ENCODE measurements around the gene TANGO6. TPM values are rescaled to one million over a fixed set of nuclear protein-coding genes. Genes with fewer than 3 reads are reported as not detected.

Gene TANGO6
- total and polyA plus RNA-seq, 9 donors = 4.7 to 27.8 (median 15.5) TPM

DNA sequence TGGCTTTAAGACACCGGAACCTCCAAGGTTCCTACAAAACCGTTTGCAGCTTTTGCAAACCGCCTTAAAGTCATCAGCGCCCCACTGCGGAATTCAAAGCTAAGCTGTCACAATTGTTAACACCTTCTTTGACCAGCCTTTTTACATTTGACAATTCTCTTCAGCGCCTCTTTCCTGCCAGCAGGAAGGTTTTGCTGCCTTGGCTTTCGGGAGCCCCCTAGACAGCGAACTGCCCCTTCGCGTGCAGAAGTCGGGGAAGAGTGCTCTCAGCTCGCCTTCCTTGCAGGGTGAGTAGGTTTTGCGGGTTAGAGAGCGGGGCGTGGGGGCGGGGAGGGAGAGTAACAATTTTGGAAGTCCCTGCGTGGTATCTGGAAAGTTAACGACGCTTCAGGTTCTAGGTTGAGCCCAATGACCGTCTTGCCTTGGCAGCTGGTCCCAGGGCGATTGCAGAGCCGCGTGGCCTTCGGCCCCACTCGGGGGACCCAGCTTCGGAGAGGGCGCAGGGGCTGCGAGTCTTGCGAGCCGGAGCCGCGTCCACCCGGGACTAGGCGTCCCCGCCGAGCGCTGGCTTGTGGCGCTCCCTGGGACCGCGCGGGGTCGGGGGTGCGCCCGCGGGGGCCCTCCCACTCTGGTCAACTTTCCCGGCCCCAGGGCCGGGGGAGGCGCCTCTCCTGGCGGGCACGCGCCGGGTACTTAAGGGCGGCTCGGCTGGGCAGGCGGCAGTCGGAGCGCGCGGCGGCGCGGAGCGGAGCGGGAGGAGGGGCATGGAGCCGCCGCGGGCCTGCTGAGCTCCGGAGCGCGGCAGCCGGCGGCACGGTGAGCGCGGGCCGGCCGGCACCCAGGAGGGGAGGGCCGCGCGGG lies 262.4 kb downstream of the TANGO6 start, which contains the start of gene HAS3:
Gene HAS3 (plus strand): TSS at position 153 of the 861 bp plus-strand sequence. CDS start 3,743 bp downstream, outside the sequence.
- Histone ChIP-seq H3K4me3 (peak within 1 kb of the TSS; percentile 40), H3K27me3 (no peaks in the 10 kb centered on the region), H3K27ac (no peak within 1 kb of the TSS), H3K4me1 (ENCODE audit: insufficient read depth) (peaks cover 12% of the 10 kb centered on the region), H3K9me3 (no peaks in the 10 kb centered on the region), H3K36me3 (no peaks in the 10 kb centered on the region)
- intact Hi-C loops (cut with DNase I) = loop anchor here in 2 of 4 donors (5.0 to 10.0 kb wide), 2 partner anchors 131 to 258 kb away; no protein-coding TSS in a partner anchor
- TF ChIP-seq, protein P1, sequence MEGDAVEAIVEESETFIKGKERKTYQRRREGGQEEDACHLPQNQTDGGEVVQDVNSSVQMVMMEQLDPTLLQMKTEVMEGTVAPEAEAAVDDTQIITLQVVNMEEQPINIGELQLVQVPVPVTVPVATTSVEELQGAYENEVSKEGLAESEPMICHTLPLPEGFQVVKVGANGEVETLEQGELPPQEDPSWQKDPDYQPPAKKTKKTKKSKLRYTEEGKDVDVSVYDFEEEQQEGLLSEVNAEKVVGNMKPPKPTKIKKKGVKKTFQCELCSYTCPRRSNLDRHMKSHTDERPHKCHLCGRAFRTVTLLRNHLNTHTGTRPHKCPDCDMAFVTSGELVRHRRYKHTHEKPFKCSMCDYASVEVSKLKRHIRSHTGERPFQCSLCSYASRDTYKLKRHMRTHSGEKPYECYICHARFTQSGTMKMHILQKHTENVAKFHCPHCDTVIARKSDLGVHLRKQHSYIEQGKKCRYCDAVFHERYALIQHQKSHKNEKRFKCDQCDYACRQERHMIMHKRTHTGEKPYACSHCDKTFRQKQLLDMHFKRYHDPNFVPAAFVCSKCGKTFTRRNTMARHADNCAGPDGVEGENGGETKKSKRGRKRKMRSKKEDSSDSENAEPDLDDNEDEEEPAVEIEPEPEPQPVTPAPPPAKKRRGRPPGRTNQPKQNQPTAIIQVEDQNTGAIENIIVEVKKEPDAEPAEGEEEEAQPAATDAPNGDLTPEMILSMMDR (IDR thresholded peaks at IDR 0.05) = no peak
- TF ChIP-seq POLR2A (IDR thresholded peaks at IDR 0.05) (no peak), EP300 (IDR thresholded peaks at IDR 0.05) (no peak)
- peak in 3 of 5 donors; percentile 41 to 65 (median 51) for DNase-seq
- 1 to 2% (median 1%) methylated on average over 48 to 79 of the region's 80 CpGs for WGBS, 3 donors

DNA sequence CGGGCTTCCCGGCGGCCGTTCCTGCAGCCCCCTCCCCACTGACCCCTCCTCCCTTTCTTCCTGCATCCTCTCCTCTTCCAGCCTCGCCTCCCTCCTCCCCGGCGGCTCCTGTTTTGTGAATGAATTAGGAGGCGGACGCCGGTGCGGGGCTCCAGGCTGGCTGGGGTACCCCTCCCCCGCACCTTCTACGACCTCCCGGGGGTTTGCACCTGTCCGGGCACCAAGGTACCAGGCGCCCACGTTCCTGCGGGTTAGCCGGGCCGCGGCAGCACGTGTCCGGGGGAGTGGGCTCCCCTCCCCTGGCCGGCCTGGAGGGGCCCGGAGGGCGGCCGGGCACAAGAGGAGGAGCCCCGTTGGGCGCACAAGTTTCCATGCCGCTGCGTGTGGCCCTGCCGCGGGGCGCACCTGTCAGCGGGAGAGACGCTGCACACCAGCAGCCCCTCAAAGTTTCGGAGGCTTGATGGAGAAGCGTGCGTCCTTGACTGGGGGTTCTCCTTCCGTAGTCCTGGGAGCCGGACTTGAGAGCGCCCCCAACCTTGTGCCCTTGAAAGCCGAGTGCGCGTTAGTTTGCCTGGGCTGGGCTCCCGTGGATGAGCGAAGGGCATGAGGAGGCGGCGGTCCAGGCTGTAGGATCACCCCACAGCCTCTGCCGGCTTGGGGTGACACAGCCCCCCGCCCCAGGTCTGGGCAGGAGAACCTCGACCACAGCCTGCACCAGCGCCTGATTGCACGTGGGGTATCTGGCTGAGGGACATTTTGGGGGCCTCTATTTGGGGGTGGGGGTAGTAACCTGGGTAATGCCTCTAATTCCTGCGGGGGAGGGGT lies 263.4 kb downstream of the TANGO6 start:
- H3K36me3 ChIP-seq = no peaks in the 10 kb centered on the region
- TF ChIP-seq POLR2A (IDR thresholded peaks at IDR 0.05) = no peak
- no peak for TF ChIP-seq EP300 (IDR thresholded peaks at IDR 0.05)
- TF ChIP-seq, protein P1 (IDR thresholded peaks at IDR 0.05) = no peak
- H3K27ac ChIP-seq = no peak overlapping the region
- WGBS, 3 donors = 1 to 2% (median 1%) methylated on average over 50 to 55 of the region's 55 CpGs
- peak in 1 of 5 donors; percentile 33 for DNase-seq
- H3K27me3 ChIP-seq = no peaks in the 10 kb centered on the region
- intact Hi-C loops (cut with DNase I) = loop anchor here in 2 of 4 donors (5.0 to 10.0 kb wide), 2 partner anchors 132 to 259 kb away; no protein-coding TSS in a partner anchor
- H3K4me1 ChIP-seq (ENCODE audit: insufficient read depth) = peaks cover 12% of the 10 kb centered on the region
- no peaks in the 10 kb centered on the region for H3K9me3 ChIP-seq
- peak overlapping the region; percentile 40 for H3K4me3 ChIP-seq

DNA sequence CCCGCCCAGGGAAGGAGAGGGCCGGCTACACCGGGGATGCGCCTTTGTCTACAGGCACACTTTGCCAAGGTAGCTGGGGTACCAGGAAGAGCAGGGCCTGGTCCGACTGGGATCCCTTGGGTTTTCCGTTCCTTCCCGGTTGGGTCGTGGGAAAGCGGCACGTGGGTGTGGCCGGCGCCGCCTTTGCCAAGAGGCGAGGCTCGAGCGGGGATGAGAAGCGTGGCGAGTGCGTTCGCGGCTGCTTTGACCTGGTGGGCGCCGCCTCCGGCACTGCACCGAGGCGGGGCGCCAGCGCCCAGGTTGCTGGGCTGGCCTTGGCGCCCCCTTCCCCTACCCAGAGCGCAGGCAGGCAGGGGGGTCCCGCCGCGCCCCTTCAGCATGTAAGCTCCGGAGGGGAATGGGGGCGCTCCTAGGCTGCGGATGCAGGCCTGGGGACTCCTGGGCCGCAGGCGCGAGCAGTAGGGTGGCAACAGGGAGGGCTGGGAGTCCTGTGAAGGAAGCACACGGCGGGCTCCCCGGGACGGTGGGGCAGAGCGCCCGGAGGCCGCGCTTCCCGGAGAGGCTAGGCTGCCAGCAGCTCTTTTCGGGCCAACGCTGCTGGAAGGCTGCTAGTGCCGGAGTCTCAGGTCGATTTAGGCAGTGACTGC lies 264.1 kb downstream of the TANGO6 start:
- peak in 2 of 5 donors; percentile 35 to 60 for DNase-seq
- WGBS, 3 donors = 0 to 2% (median 1%) methylated on average over 41 to 52 of the region's 52 CpGs

More for the DNA sequence above, 264.1 kb downstream of the TANGO6 start:
- TF ChIP-seq, protein P1 (IDR thresholded peaks at IDR 0.05) = no peak
- TF ChIP-seq EP300 (IDR thresholded peaks at IDR 0.05) = no peak
- TF ChIP-seq POLR2A (IDR thresholded peaks at IDR 0.05) = no peak
- Histone ChIP-seq H3K4me3 (no peak overlapping the region), H3K27ac (no peak overlapping the region), H3K36me3 (no peaks in the 10 kb centered on the region), H3K9me3 (no peaks in the 10 kb centered on the region), H3K4me1 (ENCODE audit: insufficient read depth) (peaks cover 12% of the 10 kb centered on the region), H3K27me3 (no peaks in the 10 kb centered on the region)
- intact Hi-C loops (cut with DNase I) = loop anchor here in 2 of 4 donors (5.0 to 10.0 kb wide), 2 partner anchors 133 to 260 kb away; no protein-coding TSS in a partner anchor

Data from ovary (tissue), 9 donors.